Right atrium auricular region (tissue), 2 donors: ENCODE data around the gene HMCN1. TPM values are rescaled to one million over a fixed set of nuclear protein-coding genes. Genes with fewer than 3 reads are reported as not detected.

Experiments used
- DNase-seq: peaks from one replicate; pipeline ENCODE4 v3.0.0-alpha.2; 2019; ENCODE audit warnings: low spot score
- H3K27ac ChIP-seq, 2 donors: fragments of 200-600 bp; sonication (generic); 1 replicate in 1 of 2; 2 replicates in 1 of 2; pipeline ENCODE4 v1.5.1; 2016 to 2019
- H3K27me3 ChIP-seq, 2 donors: fragments of 200-600 bp; sonication (generic); one replicate each; pipeline versions ENCODE4 v1.5.1 to v1.6.0; 2017 to 2019
- H3K36me3 ChIP-seq: fragments of 200-600 bp; sonication (generic); one replicate; pipeline ENCODE4 v1.5.1; 2016
- H3K4me1 ChIP-seq, 2 donors: fragments of 200-600 bp; sonication (generic); one replicate each; pipeline versions ENCODE4 v1.5.1 to v1.6.0; 2017 to 2019
- H3K4me3 ChIP-seq, 2 donors: fragments of 200-600 bp; sonication (generic); 1 replicate in 1 of 2; 2 replicates in 1 of 2; pipeline ENCODE4 v1.5.1; 2017 to 2019; ENCODE audit warnings: mild to moderate bottlenecking in 1 of 2, moderate library complexity in 1 of 2
- H3K9me3 ChIP-seq, 2 donors: fragments of 200-600 bp; sonication (generic); one replicate each; pipeline ENCODE4 v1.5.1; 2019
- total RNA-seq, 2 donors: library from RNA; depleted of rRNA; stranded (reverse); fragments of >200 nt; gene quantifications; one replicate each; pipeline ENCODE4 v1.1.0, GENCODE V29; 2016
- TF ChIP-seq, protein P1 (sequence below), 2 donors: fragments of 200-600 bp; sonication (generic); IDR thresholded peaks; one replicate each; pipeline ENCODE4 v1.5.1; 2019; ENCODE audit warnings: antibody characterized with exemption in 2 of 2

Gene HMCN1
- total RNA-seq, 2 donors from 2014 or later, result 14.8 to 20.2 TPM

DNA sequence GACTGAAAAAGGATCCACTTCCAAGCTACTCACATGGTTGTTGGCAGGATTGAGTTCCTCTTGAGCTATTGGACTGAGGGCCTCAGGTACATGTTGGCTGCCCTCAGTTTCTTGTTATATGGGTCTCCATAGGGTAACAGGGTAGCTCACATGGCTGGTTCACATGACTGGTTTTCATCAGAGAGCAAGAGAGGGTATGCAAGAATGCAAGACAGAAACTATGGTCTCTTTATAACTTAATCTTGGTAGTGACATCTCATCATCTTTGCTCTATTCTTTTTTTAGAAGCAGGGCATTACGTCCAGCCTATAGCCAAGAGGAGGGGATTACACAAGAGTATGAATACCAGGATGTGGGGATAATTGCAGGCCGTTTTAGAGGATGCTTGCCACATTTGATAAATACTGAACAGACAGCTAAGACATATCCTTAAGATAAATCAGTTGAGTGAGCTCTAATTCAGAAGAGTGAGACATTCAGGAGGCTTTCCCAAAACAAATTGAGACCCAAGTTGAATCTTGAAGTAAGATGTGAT, 100.2 kb downstream of the HMCN1 start:
- Histone ChIP-seq H3K4me1 (no peaks in the 10 kb centered on the region), H3K4me3 (no peak overlapping the region), H3K36me3 (no peaks in the 10 kb centered on the region), H3K27ac (no peak overlapping the region), H3K9me3 (no peaks in the 10 kb centered on the region), H3K27me3 (no peaks in the 10 kb centered on the region)
- TF ChIP-seq, protein P1, sequence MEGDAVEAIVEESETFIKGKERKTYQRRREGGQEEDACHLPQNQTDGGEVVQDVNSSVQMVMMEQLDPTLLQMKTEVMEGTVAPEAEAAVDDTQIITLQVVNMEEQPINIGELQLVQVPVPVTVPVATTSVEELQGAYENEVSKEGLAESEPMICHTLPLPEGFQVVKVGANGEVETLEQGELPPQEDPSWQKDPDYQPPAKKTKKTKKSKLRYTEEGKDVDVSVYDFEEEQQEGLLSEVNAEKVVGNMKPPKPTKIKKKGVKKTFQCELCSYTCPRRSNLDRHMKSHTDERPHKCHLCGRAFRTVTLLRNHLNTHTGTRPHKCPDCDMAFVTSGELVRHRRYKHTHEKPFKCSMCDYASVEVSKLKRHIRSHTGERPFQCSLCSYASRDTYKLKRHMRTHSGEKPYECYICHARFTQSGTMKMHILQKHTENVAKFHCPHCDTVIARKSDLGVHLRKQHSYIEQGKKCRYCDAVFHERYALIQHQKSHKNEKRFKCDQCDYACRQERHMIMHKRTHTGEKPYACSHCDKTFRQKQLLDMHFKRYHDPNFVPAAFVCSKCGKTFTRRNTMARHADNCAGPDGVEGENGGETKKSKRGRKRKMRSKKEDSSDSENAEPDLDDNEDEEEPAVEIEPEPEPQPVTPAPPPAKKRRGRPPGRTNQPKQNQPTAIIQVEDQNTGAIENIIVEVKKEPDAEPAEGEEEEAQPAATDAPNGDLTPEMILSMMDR (IDR thresholded peaks at IDR 0.05), result no peak
- DNase-seq, result no peak

DNA sequence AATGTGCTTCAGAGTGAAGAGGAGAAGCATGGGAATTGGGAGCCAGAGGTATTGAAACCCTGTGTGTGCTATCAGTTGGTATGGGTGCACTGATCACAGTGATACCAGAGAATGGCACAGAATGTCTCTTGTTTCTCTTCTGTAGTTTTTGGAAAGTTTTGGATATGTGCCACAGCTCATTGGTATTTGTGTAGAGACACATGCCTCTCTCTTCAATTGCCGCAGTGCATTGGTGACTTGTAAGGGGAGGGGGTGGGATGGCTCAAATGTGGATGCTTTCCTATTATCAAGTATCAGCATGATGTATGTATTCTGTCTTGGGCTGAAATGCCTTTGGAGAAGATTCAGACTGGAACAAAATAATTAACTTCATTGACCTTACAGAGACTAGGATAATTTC, 101.0 kb downstream of the HMCN1 start:
- no peaks in the 10 kb centered on the region for H3K27me3 ChIP-seq
- no peak overlapping the region for H3K4me3 ChIP-seq
- TF ChIP-seq, protein P1 (IDR thresholded peaks at IDR 0.05), result no peak
- no peak for DNase-seq
- H3K36me3 ChIP-seq, result no peaks in the 10 kb centered on the region
- no peak overlapping the region for H3K27ac ChIP-seq
- no peaks in the 10 kb centered on the region for H3K9me3 ChIP-seq
- H3K4me1 ChIP-seq, result no peaks in the 10 kb centered on the region

DNA sequence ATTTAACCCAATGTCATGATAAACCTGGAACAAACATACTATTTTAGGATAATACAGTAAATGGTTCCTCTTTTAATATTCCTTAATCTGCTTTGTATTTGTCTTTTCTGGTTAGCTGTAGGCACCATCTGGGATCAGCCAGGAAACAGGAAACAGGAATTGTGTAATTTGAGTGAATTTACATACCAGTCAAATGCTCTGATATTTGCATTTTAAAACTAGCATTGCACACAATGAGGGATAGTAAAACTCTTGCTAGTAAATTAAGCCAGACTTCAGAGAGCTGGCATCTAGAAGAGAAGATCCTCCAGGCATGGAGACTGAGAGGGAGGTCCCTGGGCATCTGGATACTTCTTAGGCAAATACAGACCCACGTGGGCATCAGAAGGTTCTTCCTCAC, 103.5 kb downstream of the HMCN1 start:
- DNase-seq, result no peak
- Histone ChIP-seq H3K36me3 (no peaks in the 10 kb centered on the region), H3K27ac (no peak overlapping the region), H3K27me3 (no peaks in the 10 kb centered on the region), H3K4me3 (no peak overlapping the region), H3K4me1 (no peaks in the 10 kb centered on the region), H3K9me3 (no peaks in the 10 kb centered on the region)
- TF ChIP-seq, protein P1 (IDR thresholded peaks at IDR 0.05), result no peak

DNA sequence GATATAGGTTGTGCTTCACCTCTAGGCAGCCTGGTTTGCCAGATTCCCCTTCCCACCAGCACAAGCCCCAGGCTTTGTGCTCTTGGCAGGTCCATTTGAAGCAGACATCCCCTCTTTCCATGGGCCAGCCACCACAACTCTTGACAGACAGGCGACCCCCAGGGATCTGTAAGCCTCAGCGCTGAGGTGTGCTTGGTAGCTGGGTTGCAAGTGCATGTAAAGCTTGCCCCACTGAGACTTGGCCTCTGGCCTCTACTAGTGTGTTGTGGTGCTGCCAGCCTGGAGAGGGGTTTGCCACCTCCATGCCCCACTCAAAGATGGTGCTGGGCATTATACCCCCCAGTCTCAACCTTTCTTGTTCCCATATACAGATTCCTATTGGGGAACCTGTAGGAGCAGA, 103.9 kb downstream of the HMCN1 start:
- no peaks in the 10 kb centered on the region for H3K4me1 ChIP-seq
- H3K9me3 ChIP-seq, result no peaks in the 10 kb centered on the region
- no peak for DNase-seq
- no peak overlapping the region for H3K27ac ChIP-seq
- no peaks in the 10 kb centered on the region for H3K36me3 ChIP-seq
- TF ChIP-seq, protein P1 (IDR thresholded peaks at IDR 0.05), result no peak
- H3K4me3 ChIP-seq, result no peak overlapping the region
- no peaks in the 10 kb centered on the region for H3K27me3 ChIP-seq

DNA sequence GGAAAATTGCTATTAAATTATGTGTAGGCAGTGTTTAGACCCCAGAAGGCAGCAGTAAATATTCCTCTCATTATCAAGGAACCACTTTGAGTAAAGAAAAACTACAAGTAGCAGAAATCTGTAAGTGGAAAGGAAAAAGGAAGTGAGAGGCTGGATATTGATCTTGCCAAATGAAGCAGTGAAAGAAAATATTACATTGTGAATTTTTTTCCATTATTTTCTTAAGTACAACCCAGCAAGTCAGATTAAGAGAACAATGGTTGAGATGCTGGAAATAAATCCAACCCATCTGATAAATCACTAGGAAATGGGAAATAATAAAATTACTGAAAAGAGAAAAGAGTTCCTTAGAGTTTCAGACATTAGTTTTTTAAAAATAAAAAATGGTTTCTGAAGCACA, 106.7 kb downstream of the HMCN1 start:
- no peaks in the 10 kb centered on the region for H3K36me3 ChIP-seq
- TF ChIP-seq, protein P1 (IDR thresholded peaks at IDR 0.05), result no peak
- no peaks in the 10 kb centered on the region for H3K9me3 ChIP-seq
- peaks cover 0 to 5% of the 10 kb centered on the region in 2 donors for H3K4me1 ChIP-seq
- DNase-seq, result no peak
- no peak overlapping the region for H3K4me3 ChIP-seq
- no peak overlapping the region for H3K27ac ChIP-seq
- no peaks in the 10 kb centered on the region for H3K27me3 ChIP-seq

DNA sequence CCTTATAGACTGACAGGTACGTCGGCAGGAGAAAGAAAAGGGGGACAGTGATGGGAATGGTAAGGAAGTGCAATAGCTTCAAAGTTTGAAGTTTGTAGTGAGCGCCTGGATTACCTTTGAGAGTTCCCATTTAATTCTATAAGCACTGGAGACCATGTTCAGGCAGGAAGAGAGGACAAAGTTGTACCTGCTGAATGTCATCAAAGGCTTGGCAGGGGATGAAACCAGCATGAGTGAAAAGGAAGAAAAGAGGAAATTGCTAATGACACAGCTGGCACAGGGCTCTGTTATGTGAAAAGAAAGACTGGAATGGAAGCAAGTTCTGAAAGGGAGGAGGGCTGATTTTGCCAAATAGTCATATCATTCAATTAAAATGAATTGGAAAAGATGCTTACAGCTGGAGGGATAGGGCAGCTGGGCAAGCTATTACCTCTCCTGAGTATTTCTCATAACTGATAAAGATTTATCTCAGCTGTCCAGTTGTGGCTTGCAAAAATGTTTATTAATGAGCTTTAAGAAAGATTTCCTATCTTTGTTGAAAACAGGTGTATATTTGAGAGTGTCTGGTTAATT, 109.2 kb downstream of the HMCN1 start:
- H3K4me3 ChIP-seq, result no peak overlapping the region

More for the DNA sequence above, 109.2 kb downstream of the HMCN1 start:
- Histone ChIP-seq H3K36me3 (no peaks in the 10 kb centered on the region), H3K4me1 (peaks cover 0 to 5% of the 10 kb centered on the region in 2 donors), H3K27me3 (no peaks in the 10 kb centered on the region), H3K9me3 (no peaks in the 10 kb centered on the region), H3K27ac (no peak overlapping the region)
- DNase-seq, result no peak
- TF ChIP-seq, protein P1 (IDR thresholded peaks at IDR 0.05), result no peak
